ENCODE results near the gene LOXL1.
"Not testable (repeated sequence)": the region's sequence is repeated elsewhere in the genome, so short reads cannot be mapped to it uniquely, and the experiment has no call there.

Gene LOXL1

DNA sequence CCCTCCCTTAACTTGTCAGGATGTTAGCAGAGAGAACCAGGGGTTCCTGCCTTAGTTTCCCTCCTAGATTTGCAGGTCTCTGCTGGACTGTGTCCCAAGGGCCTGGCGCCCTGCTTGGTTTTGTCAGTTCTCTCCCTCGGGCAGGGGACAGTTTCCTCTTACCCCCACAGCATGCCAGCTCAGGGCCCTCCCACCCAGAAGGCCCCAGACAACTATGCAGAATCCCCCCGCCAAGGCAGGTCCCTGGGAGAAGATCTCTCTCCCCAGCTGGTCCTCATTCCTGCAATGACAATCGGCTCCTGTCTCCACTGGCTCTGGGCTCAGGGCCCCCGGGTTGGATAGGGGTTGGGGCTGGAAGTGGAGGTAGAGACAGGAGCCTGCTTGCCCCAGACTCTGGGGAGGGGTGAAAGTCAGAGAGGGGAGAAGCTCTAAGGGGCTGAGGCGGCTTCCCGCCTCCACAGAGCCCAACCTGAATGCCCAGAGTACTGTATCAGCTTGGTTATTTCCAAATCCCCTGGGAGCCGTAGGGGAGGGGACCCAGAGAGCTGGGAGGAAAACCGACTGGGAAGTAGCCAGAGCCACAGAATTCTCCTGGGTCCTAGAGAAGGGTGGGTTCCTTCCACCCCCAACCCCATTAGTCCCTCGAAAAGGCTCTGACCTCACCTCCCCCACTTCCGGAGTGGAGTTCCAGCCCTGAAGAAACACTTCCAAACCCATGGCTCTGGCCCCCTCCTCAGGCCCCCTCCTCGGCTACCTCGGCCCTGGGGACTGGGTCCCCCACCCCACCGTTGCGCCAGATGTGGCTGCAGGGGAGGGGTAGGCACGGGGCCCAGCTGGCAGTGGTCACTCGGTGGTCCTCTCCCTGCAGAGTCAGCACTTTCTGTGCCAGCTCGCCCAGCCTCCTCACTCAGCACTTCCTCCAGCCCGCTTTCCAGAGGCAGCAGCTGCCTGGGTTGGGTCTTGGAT is 3.8 kb upstream of the LOXL1 start:
- DNase-seq (ENCODE audit: low spot score): no peak

DNA sequence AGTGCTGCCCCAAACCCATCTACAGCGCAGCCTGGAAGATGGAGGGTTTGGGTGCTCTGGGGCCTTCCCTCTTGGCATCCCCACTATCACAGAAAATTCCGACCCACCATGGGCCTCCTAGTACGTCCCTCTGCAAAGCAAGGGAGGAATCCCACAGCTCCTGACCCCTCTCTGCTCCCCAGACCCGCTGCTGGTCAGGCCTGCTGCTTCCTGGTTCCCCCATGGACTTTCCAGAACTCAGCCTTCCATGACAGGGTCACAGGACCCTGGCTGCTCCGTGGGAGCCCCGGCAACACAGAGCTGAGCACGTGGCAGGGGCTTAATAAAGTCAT is 3.1 kb upstream of the LOXL1 start:
- no peak for DNase-seq (ENCODE audit: low spot score)

DNA sequence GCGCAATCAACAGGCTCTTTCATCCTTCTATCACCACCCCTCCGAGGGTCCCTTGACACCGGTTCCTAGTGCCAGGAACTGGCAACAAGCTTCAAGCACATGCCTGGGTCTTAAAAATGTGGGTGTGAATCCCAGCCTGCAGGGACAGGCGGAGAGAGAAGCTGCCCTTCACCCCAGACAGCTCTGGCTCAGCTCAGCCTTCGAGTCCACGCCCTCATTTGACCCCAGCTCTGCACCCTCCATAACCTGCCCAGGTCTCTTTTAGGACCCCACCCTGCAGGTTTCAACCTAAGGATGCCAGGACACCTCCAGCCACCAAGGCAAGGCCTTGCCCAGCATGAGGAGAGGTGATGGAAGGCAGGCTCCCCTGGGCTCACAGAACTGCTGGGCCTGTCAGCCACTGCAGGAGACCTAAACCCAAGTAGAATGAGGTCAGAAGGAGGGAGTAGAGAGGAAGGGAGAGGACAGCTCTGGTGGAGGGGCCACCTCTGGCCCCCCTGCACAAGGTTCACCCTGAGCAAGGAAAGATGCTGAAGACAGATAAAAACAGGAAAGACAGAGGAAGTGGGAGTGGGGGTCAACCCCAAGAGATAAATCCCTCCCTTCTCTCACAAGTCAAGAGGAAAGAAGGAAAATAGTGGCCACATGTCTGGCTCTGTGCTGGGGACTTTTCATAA is 2.6 kb upstream of the LOXL1 start:
- DNase-seq (ENCODE audit: low spot score): no peak

DNA sequence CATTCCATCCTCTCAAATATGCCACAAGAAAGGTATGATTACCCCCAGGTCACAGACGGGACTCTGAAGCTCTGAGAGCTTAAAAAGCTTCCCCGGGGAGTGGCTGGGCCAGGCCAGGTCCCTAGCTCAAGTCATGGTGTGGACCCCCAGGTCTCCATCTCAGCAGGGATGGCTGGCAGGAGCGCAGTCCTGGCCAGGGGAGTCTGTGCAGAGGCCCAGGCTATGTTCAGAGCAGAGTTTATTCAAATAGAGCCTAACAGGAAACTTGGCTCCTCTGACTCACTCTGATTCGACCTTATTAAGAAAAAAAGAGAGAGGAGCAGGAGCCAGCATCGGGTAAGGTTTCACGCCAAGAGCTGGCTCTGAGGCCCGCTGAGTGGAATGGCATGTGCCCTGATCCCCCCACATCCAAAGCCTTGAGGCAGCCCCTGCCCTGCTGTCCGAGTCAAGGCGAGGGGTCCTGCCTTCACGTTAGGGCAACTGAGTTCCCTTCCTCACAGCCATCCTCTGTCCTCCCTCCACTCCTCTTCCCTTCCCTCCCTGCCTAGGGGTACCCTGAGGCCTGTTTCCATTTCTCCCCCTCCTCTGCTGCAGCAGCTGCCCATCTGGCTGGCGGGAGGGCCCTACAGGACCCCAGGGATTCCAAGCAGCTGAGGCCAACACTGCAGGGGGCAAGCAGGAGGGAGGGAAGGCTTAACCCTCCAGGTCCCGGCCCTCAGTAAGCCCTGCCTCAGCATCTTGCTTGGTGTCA is 1.9 kb upstream of the LOXL1 start:
- peak; percentile 28 for DNase-seq (ENCODE audit: low spot score)

DNA sequence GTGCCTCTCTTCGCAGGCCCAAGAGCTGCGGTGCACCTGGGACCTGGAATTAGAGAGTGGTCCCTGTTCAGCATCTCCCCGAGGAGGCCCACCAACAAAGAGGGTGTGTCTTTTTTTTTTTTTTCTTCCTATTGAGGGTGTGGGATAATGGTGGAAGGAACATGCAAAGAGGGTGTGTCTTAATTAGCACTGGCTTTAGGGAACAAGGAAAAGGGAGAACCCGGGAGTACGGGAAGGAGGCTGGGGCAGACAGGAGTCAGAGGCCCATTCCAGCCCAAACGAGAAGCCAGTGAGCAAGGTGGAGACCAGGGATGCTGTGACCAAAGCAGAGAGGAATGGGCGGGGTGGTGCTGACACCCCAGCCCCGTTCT is 429 bp upstream of the LOXL1 start:
- no peak for DNase-seq (ENCODE audit: low spot score)

DNA sequence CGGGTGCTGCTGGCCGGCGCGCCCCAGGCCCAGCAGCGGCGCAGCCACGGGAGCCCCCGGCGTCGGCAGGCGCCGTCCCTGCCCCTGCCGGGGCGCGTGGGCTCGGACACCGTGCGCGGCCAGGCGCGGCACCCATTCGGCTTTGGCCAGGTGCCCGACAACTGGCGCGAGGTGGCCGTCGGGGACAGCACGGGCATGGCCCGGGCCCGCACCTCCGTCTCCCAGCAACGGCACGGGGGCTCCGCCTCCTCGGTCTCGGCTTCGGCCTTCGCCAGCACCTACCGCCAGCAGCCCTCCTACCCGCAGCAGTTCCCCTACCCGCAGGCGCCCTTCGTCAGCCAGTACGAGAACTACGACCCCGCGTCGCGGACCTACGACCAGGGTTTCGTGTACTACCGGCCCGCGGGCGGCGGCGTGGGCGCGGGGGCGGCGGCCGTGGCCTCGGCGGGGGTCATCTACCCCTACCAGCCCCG is 777 bp downstream of the LOXL1 start:
- DNase-seq (ENCODE audit: low spot score): no peak

DNA sequence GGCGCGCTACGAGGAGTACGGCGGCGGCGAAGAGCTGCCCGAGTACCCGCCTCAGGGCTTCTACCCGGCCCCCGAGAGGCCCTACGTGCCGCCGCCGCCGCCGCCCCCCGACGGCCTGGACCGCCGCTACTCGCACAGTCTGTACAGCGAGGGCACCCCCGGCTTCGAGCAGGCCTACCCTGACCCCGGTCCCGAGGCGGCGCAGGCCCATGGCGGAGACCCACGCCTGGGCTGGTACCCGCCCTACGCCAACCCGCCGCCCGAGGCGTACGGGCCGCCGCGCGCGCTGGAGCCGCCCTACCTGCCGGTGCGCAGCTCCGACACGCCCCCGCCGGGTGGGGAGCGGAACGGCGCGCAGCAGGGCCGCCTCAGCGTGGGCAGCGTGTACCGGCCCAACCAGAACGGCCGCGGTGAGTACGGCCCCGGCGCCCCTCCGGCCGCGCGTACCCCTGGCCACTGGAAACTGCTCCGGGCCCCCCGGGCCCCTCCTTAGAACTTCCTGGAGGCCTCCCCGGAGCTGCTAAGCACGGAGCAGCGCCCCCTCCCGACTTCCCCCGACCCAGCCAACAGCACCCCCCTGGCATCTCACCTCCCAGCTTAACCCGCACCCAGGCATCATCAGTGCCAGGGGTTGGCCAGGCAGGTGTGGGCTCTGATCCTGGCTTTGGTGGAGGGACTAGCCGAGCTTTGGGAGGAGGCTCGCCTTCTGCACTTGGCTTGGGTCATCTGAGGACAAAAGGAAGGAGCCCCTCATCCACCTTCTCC is 1.4 kb downstream of the LOXL1 start:
- no peak for DNase-seq (ENCODE audit: low spot score)

DNA sequence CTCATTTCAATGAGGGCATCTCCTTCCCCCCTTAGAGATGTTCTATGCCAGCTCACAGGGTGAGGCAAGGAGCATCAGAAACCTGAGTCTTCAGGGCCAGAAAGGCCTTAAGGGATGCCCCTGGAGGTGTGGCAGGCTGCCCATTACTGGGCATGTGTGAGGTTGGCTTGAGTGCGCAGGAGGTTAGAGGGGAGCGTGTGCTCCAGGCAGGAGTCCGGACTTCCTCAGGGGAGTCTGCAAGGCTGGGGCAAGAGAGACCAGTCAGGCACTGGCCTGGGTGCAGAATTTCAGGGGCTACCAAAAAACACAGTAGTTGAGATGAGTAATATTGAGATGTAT is 1.9 kb downstream of the LOXL1 start:
- no peak for DNase-seq (ENCODE audit: low spot score)

DNA sequence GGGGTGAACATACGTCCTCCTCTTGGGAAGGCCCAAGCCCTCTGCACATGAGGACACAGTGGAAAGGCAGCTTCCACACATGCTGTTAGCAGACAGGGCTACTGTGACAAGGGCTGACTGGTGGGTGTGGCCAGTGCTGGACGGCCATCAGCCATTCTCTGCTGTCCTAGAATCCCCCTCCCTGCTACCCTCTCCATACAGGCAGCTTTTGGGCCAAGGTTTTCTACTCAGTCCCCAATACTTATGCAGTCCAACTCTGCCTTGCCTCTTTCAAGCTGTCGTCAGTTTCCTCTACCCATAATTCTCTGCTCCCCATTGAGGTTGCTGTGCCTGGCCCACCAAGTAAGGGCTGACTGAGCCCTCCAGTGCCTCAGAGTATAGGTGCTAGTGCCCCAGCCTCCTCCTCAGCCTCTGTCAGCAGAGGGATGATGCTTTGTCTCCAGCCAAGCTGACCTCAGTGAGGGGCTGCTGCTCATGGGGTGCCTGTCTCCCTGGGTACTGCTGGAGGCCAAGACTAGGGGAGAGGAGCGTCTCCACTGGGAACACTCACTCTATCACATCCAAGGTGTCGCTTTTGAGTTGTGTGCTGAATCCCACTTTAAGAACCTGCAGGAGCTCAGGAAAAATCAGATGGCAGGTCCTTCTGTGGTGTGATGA is 2.8 kb downstream of the LOXL1 start:
- DNase-seq (ENCODE audit: low spot score): no peak

DNA sequence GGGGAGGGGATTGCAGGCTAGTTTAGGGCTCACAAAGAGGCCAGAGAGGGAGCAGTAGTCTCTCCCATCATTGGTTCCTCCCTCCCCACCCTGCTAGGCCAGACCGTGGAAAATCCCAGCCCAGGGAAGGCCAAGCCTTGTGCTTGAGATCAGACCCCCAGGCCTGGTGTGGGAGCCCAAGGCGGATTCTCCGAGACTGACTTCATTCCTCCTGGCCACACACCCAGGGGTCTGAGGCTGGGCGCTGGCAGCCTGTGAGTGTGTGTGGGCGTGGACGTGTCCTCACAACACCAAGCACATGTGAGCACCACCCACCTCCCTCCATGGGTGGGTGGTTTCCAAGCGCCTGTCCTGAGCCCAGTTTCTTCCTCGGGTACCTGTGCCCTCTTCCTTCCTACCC is 4.1 kb downstream of the LOXL1 start:
- DNase-seq (ENCODE audit: low spot score): no peak

DNA sequence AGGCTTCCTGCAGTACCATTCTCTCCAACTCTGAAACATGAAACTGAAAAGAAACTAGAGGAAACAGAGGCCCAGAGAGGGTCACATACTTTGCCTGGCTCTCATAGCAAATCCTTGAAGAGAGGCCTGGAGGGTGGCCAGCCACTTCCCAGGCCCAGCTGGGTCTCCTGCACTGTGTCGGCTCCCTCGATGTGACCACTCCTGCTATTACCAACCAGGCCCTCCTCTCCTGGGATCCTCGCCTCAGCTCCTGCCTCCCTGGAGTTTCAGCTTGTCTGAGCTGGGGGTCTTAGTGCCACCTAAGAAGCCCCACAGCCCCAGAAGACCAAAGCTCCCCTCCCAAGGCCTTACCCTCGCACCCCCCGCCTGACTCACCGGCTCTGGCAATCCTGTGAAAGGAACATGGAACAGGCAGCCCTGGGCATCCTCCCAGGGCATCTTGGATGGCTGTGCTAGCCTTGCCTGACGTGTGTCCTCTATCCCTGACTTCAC is 4.6 kb downstream of the LOXL1 start:
- DNase-seq (ENCODE audit: low spot score): no peak

DNA sequence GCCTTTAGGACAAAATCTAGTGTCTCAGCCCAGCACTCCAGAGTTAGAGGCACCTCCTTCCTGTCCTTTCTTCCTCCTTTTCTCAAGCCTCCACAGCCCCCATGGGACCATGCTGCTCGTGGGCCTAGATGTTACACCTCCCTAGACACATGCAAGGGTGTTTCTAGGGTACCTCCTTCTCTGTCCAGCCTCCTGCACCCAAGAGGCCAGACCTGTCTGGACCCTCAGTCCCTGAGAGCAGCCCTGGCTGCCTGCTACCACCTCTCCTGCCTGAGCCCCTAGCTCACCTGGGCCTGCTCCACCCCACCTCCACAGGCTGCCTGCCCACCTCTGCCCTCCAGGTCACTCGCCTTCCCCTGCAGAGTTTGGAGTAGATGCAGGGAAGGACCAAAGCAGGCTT is 5.2 kb downstream of the LOXL1 start:
- DNase-seq (ENCODE audit: low spot score): no peak

DNA sequence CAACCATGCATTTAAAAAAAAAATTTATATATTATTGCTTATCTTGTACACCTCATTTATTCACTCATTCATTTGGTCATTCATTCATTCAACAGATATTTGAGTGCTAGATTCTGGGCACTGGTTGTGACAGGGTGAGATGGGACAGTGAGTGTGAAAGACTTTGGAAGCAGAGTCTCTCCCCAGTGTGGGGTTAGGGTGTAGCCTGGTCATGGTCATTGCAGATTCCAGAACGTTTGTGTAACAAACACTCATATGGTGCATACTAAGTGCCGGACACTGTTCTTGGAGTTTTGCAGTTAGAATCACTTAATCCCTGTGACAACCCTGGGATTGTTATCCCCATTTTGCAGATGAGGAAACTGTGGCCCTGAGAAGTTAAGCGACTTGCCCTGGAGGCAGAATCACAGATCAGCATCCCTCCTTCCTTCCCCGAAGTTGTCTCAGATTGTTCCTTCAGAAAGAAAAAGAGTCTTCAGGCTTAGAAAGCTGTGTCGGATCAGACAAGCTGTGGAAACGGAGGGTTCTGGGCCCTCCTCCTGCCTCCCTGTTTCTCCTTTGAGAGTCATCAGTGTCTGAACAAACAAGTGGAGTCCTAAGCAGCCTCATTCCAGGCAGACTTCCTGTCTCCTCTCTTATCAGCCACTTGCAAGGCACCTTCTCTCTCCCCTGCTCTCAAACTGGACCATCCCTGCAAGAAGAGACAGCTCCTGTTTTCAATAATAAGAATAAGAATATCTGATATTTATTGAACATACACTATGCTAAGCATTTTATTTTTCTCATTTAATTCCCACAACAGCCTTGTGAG is 6.3 kb downstream of the LOXL1 start:
- DNase-seq (ENCODE audit: low spot score): no peak

DNA sequence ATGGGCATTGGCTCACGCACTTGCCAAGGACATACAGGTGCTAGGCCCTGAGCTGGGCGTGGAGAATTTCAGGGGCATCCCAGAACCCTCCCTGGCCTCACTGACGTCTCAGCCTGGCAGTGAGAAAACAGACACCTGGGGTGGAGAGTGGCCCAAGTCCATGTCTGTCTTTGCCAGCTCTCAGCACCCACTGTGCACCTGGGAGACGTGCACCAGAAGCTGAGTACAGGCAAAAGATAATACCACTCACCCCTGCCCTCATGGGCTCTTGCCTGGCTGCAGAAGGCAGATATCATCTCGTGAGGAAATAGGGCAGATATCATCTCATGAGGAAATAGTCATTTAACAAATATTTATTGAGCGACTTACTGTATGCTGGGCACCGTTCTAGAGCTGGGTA is 8.0 kb downstream of the LOXL1 start:
- DNase-seq (ENCODE audit: low spot score): no peak

DNA sequence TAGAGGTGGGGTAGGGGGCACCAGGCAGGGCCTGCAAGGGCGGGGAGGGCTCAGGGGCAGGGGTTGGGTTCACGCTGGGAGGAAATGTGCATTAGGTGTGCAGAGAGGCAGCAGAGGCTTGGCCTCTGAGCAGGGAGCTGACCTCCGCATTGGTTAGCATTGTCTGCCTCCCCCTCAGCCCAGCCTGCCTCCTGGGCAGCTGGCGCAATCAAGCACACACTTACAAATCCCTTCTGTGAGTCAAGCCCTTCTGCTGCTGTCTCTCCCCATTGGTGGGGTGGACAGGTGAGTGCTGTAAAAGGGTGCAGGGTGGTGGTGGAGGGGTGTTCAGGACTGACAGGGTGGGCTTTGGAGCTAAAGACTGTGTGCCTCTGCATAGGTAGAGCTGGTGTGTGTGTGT is 9.3 kb downstream of the LOXL1 start:
- DNase-seq (ENCODE audit: low spot score): no peak

DNA sequence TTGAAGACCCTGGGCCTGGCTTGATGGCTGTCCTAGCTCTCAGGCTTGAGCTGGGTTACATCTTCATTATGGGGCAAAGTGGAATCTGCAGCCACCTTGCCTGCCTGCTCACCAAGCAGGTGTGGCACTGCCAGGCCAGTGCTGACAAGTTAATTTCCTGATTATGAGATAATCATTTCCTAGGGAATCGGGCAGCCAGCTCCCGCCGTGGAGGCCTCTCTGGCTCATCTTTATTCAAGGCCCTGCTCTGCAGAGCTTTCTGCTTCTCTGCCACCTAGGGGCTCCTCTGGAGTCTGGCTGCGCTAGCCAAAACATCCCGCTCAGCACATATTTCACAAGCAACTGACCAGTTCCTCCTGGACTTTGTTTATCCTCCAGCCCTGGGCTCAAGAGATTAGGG is 9.9 kb downstream of the LOXL1 start:
- DNase-seq (ENCODE audit: low spot score): no peak

DNA sequence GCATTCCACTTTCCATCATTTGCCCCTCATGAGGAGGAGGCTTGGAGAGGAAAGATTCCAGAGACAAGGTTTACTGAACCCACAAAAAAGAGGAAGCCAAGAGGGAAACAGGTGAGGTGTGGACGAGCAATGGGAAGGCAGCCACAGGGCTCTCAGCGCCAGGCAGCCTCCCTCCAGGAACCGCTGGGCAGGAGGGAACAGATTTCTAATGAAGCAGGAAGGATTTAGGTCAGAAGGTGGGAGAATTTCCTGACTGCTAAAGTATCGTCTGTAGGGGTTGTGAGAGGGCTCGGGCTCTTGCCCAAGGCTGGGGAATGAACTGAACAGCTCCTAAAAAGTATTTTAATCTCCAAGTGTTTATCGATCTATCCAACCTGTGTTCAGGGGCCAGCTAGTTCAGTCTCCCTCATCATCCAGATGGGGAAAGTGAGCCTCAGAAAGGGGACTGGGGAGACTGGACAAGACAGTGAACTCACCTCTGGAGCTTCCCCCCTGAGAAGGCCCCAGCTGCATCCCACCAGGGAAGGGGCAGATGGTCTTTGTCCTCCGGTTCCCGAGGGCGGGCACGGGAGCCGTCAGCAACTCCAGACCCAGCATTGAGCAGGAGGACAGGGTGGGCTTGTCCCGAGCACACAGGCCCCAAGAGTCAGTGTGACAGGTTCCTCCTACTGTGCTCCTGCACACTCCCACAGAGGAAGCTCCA is 10.5 kb downstream of the LOXL1 start:
- no peak for DNase-seq (ENCODE audit: low spot score)

DNA sequence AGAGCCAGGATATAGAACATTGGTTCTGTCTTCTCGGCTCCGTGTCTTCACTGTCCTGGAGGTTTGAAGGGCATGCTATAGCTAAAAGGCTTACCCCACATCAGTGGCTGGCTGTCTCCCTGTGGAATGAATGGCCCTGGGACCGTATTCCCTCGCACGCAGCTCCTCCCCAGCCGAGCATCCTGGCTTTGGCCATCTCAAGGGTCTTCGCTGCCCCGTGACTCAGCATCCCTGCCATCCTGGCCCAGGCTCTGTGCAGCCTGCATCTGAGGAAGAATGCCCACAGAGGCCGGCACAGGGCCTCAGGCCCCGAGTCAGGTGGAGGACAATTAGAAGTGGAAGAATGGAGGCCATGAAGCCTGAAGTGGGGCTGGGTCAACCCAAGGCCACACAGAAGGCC is 11.0 kb downstream of the LOXL1 start:
- DNase-seq (ENCODE audit: low spot score): no peak

DNA sequence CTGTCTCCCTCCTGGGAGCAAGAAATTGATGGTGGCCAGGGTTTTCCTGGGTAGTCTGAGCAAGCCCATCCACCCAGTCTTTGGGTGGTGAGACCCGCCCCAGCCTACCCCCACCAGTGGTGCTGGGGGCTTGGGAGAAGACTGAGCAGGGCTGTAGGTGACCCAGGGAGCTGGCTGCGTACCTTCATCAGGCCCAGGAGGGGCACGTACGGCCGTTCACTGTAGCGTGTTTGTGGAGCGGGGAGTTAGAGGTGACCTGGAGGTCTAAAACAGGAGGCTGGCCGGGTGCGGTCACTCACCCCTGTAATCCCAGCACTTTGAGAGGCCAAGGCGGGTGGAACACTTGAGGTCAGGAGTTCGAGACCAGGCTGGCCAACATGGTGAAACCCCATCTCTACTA is 11.5 kb downstream of the LOXL1 start:
- no peak for DNase-seq (ENCODE audit: low spot score)

DNA sequence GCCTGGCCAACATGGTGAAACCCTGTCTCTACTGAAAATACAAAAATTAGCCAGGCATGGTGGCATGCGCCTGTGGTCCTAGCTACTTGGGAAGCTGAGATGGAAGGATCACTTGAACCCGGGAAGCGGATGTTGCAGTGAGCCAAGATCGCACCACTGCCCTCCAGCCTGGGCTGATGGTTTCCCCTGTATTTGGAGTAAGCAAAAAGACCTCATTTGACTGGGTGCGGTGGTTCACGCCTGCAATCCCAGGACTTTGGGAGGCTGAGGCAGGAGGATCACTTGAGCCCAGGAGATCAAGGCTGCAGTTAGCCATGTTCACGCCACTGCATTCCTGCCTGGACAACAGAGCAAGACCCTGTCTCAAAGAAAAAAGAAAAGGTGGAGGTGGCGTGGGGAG is 12.3 kb downstream of the LOXL1 start:
- DNase-seq (ENCODE audit: low spot score): not testable (repeated sequence)
